ENCODE measurements around the gene HS2ST1. TPM values are rescaled to one million over a fixed set of nuclear protein-coding genes. Genes with fewer than 3 reads are reported as not detected.
"Not testable (repeated sequence)": the region's sequence is repeated elsewhere in the genome, so short reads cannot be mapped to it uniquely, and the experiment has no call there.

HS2ST1 gene
- total RNA-seq, 1 experiment from 2014 or later: 45.8 TPM

- Histone ChIP-seq H3K27me3 (replicated peaks; ENCODE audit: insufficient read depth, low read depth, low read length, poor library complexity) (no peaks in the 10 kb centered on the region), H3K27ac (ENCODE audit: low read depth, low read length, poor library complexity, severe bottlenecking) (no peak overlapping the region), H3K4me1 (ENCODE audit: insufficient read depth, low read length, poor library complexity, severe bottlenecking) (peaks cover 16% of the 10 kb centered on the region), H3K4me3 (ENCODE audit: low read depth, low read length, poor library complexity, severe bottlenecking) (no peak overlapping the region), H3K36me3 (ENCODE audit: insufficient read depth, low read length, poor library complexity, severe bottlenecking) (no peaks in the 10 kb centered on the region), H3K9me3 (ENCODE audit: low read depth, low read length, poor library complexity, severe bottlenecking) (no peaks in the 10 kb centered on the region)
- ChIA-PET CTCF (no interaction called here), POLR2A (ENCODE audit: low non-redundant PET) (no interaction called here)
- intact Hi-C loops (cut with micrococcal nuclease; ENCODE audit: unreplicated experiment): no loop called here
- no peak for TF ChIP-seq CTCF (conservative IDR thresholded peaks at IDR 0.05; ENCODE audit: low read depth, low read length)
- no peak for TF ChIP-seq EZH2 (IDR thresholded peaks at IDR 0.05; ENCODE audit: borderline replicate concordance, low read depth, low read length, poor library complexity, severe bottlenecking)
- no TSS peak for BruUV-seq (replicated peaks)
- no peak for DNase-seq (ENCODE audit: low spot score)
These were observed 74.4 kb downstream of the HS2ST1 start for GRCh38 chr1:86988835-86989234.

- H3K4me3 ChIP-seq (ENCODE audit: low read depth, low read length, poor library complexity, severe bottlenecking); H3K27me3 ChIP-seq (replicated peaks; ENCODE audit: insufficient read depth, low read depth, low read length, poor library complexity); POLR2A ChIA-PET (ENCODE audit: low non-redundant PET); DNase-seq (ENCODE audit: low spot score); intact Hi-C loops (cut with micrococcal nuclease; ENCODE audit: unreplicated experiment); H3K27ac ChIP-seq (ENCODE audit: low read depth, low read length, poor library complexity, severe bottlenecking); BruUV-seq (replicated peaks); CTCF ChIA-PET; H3K36me3 ChIP-seq (ENCODE audit: insufficient read depth, low read length, poor library complexity, severe bottlenecking); H3K9me3 ChIP-seq (ENCODE audit: low read depth, low read length, poor library complexity, severe bottlenecking): not testable (repeated sequence)
- peaks cover 24% of the 10 kb centered on the region for H3K4me1 ChIP-seq (ENCODE audit: insufficient read depth, low read length, poor library complexity, severe bottlenecking)
These were observed 75.3 kb downstream of the HS2ST1 start for GRCh38 chr1:86989690-86990089.

- TF ChIP-seq EZH2 (IDR thresholded peaks at IDR 0.05; ENCODE audit: borderline replicate concordance, low read depth, low read length, poor library complexity, severe bottlenecking) (no peak), CTCF (conservative IDR thresholded peaks at IDR 0.05; ENCODE audit: low read depth, low read length) (no peak)
- POLR2A ChIA-PET (ENCODE audit: low non-redundant PET): no interaction called here
- Histone ChIP-seq H3K27me3 (replicated peaks; ENCODE audit: insufficient read depth, low read depth, low read length, poor library complexity) (no peaks in the 10 kb centered on the region), H3K36me3 (ENCODE audit: insufficient read depth, low read length, poor library complexity, severe bottlenecking) (no peaks in the 10 kb centered on the region), H3K9me3 (ENCODE audit: low read depth, low read length, poor library complexity, severe bottlenecking) (no peaks in the 10 kb centered on the region), H3K4me1 (ENCODE audit: insufficient read depth, low read length, poor library complexity, severe bottlenecking) (peaks cover 32% of the 10 kb centered on the region), H3K4me3 (ENCODE audit: low read depth, low read length, poor library complexity, severe bottlenecking) (no peak overlapping the region), H3K27ac (ENCODE audit: low read depth, low read length, poor library complexity, severe bottlenecking) (no peak overlapping the region)
- no TSS peak for BruUV-seq (replicated peaks)
- intact Hi-C loops (cut with micrococcal nuclease; ENCODE audit: unreplicated experiment): no loop called here
- CTCF ChIA-PET: no interaction called here
- DNase-seq (ENCODE audit: low spot score): no peak
These were observed 76.4 kb downstream of the HS2ST1 start for GRCh38 chr1:86990826-86991225.

GRCh38 chr1:86991549-86992186, 77.2 kb downstream of the HS2ST1 start:
- intact Hi-C loops (cut with micrococcal nuclease; ENCODE audit: unreplicated experiment): no loop called here
- no TSS peak for BruUV-seq (replicated peaks)
- TF ChIP-seq CTCF (conservative IDR thresholded peaks at IDR 0.05; ENCODE audit: low read depth, low read length) (no peak), EZH2 (IDR thresholded peaks at IDR 0.05; ENCODE audit: borderline replicate concordance, low read depth, low read length, poor library complexity, severe bottlenecking) (no peak)
- H3K4me3 ChIP-seq (ENCODE audit: low read depth, low read length, poor library complexity, severe bottlenecking): no peak overlapping the region
- H3K9me3 ChIP-seq (ENCODE audit: low read depth, low read length, poor library complexity, severe bottlenecking): no peaks in the 10 kb centered on the region
- peaks cover 32% of the 10 kb centered on the region for H3K4me1 ChIP-seq (ENCODE audit: insufficient read depth, low read length, poor library complexity, severe bottlenecking)
- POLR2A ChIA-PET (ENCODE audit: low non-redundant PET): no interaction called here
- H3K36me3 ChIP-seq (ENCODE audit: insufficient read depth, low read length, poor library complexity, severe bottlenecking): no peaks in the 10 kb centered on the region
- H3K27me3 ChIP-seq (replicated peaks; ENCODE audit: insufficient read depth, low read depth, low read length, poor library complexity): no peaks in the 10 kb centered on the region
- no peak overlapping the region for H3K27ac ChIP-seq (ENCODE audit: low read depth, low read length, poor library complexity, severe bottlenecking)
- no peak for DNase-seq (ENCODE audit: low spot score)
- CTCF ChIA-PET: no interaction called here

Data from A673 (cell line).